ENCODE measurements around the gene AP1G1.

Gene AP1G1

DNA sequence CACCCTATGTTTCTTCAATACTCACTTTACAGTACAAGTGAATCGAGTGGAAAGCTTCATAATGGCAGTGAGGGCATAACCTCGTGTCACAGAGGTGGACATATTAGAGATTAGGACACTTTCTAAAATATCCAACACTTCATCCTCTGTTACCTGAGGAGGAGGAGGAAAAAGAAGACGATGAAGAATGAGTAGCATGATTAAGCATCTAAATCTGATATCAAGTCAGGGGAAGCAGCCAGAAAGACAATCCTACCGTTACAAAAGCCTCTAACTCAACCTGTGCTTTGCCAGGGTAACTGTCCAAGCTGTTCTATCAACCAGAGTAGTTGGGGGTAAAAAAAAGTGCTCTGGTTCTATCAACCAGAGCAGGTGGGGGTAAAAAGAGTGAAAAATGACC is 60.4 kb downstream of the AP1G1 start:
- no peak for DNase-seq

DNA sequence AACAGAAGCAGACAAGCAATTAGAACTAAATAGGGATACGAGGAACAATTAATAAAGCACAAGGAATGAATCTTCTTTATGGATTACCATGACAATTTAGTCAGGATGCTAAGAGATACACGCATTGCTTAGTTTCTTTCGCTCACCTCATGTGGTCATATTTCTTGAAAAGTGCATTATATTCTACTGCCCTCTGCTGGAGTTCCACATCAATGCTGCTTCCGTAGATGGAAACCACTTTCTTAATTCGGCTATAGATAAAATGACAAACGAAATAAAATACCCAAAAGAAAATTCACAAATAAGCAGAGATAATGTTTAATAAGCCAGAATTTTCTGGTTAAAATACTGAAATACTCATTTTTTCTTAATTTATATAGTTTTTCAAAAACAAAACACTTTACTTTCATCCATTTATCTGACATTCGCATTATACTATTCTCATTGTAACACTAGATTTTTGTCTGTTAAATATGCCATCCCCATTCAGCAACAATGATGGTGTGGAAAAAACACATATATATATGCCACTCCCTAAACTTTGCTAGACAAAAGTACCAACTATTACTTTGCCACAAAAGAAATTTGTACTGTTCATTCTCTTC is 62.1 kb downstream of the AP1G1 start:
- DNase-seq, result peak; percentile 60

DNA sequence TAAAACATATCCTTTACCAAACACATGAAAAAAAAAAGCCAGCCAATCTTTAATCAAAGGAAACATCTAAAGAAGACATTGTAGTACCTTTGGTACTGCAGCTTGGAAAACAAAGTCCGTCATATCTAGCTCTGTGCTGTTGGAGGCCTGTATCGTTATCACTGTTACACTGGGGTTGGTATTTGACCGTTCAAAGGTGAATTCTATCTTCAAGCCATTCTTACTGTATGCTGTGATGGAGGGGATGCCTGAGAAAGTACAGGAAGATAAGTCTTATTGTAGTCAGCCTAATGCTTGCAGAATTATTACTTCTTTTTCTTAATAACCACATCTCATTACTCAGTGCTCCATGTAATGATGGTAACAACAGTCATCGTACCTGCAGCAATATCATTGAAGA is 69.8 kb downstream of the AP1G1 start:
- no peak for DNase-seq

DNA sequence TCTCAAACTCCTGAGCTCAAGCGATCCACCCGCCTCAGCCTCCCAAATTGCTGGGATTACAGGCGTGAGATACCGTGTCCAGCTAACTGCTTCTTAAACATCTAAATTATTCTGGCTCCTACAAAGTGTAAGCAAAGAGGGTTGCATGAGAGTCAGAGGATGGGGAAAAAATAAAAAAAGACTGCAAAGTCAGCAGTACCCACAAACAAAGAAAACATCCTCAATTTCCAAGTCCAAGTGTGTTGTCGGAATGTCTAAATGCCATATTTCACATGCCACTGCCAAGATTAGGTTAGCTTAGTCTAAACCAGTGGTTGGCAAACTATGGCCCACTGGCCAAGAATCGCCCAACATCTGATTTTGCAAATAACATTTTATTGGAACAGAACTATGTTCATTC is 71.1 kb downstream of the AP1G1 start:
- DNase-seq, result no peak

DNA sequence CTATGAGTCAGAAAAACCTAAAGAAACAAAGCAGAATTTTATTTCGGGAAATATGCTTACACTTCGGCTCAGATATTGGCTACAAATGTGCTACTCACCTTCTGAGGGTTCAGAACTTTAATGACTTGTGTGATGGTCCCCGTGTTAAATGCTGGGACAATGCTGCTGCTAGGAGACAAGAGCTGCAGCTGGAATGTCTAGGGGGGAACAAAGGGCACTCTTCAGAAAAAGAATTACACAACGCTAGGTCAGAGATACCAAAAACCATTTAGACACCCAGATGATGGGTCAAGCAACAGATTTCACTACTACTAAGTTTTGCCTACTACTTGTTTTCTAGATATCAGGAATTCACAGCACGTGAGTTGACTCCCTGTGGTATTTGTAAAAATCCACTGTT is 74.1 kb downstream of the AP1G1 start:
- no peak for DNase-seq

DNA sequence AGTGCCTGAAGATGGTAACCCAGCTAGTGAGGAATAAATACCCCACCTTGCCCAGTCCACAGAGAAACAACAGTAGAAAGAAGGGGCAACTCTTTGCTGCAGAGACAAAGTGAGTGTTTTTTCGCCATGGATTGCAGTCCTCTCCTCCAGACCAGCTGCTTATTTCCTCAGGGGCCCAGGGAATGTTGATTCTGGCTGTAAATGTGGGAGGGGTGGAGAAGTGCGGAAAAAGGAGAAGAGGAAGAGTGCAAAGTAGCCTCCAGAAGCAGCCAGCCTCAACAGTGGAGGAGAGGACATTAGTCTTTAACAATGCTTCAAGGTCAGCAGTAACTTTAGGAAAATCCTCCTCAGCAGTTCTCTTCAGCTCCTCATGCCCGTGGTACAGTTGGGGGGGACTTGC is 76.0 kb downstream of the AP1G1 start:
- DNase-seq, result no peak

DNA sequence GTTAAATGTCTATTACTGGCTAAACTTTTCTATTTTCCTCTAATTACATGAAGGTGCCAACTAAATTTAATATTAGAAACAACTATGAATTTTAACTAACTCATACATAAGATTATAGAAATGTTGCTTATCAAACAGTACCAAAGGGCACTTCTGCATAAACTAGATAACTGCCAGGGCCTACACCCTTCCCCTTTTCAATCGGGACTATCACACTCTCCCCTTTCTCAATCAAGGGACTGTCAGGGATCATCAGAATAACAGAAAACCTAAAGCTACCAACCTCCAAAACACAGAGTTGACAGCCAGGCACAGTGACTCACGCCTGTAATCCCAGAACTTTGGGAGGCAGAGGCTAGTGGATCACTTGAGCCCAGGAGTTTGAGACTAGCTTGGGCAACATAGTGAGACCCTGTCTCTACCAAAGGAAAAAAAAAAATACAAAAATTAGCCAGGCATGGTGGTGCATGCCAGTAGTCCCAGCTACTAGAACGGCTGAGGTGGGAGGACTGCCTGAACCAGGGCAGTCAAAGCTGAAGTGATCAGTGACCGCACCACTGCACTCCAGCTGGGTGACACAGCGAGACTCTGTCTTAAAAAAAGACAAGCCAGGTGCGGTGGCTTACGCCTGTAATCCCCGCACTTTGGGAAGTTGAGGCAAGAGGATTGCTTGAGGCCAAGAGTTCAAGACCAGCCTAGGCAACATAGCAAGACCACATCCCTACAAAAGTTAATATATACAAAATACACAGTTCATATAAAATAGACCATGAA is 80.9 kb downstream of the AP1G1 start:
- no peak for DNase-seq

DNA sequence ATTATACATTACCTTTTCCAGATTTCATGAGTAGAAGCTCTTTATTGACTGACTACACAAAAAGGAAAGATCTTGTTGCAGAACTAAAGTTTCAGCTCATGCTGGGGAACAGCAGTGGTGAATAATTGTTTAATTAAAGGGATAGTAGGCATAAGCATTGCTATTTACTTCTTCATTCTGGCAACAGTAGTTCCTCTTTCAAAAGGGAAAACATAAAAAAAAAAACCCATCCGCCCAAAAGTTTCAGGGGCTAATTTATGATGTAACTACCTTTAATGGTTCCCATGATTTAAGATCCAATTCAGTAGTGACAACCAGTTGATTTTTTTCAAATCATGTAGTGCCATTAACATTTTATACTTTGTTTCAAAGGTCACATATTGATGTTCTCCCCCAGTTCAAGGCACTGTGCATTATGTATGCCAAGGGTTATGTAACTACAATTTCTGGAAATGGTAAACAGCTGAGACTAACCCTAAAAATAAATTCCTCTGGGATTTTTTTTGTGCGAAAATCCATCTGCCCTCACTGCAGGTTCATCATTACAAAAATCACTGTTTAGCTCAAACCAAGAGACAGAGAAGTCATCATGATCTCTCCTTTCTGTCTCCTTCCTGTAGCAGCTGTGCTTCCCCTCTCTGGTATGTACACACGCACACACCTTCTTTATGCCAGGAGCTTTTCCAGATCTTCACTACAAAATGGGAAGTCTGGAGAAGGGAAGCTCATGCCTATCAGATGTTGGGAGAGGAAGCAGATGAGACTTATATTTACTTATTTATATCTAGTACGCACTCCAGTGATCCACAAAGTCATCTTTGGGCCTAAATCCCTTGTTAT is 81.9 kb downstream of the AP1G1 start:
- no peak for DNase-seq

DNA sequence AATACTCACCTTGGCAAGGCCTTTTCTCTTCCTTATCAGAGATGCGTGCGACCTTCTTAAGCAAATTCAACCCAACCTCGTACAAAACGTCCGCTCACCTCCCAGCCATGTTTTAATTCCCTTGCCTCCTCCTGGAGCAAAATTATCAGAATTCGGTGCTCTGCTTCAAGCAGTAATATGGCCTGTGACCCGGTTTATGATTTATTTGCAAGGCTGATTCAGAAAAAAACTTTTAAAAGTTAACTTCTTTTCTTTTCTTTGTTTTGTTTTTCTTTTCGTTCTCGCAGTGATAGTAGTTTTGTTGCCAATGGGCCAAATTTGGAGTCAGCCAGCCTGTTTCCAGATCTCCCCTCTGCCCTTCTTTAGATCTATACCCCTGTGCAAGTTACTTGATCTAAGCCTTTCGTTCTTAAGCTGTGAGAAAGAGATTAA is 84.3 kb downstream of the AP1G1 start, which contains the start of gene PHLPP2:
Gene PHLPP2, minus strand, starts transcription at position 382 of the 432 bp plus-strand sequence. CDS start 9,906 bp downstream, outside the sequence.
- no peak for DNase-seq

DNA sequence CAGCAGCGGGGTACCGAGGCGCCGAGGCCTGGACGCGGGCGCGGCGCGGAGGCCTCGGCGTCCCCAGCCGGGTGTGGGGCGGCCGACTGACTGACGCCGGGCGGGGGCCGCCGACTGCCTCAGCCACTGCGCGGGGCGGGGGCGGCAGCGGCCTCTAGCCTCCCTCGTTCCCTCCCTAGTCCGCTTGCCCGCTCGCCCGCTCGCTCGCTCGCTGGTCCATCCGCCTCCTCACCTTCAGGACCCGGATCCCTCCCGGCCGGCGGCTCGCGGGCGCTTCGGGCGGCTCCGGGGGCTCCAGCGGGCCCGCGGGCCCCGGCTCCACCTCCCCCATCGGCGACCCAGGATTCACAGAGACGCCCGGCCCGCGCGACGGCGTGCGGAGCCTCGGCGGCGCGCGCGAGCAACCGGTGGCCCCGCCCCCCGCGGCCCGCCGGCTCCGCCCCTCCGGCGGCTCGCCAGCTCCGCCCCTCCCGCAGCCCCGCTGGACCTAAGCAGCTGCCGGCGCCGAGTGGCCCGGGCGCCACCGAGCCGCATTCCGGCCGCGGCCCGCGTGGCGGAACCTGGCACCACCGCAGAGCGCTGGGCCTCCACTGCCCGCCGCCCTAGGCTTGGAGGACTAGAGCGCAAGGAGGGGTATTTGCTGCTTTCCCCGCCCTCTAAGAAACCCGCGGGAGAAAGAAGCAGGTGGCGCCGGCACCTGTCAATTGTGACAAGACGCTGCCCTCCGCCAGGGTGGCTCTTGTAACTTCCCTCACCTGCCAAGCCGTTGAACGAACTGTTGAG is 84.9 kb downstream of the AP1G1 start:
- peak; percentile 88 for DNase-seq

DNA sequence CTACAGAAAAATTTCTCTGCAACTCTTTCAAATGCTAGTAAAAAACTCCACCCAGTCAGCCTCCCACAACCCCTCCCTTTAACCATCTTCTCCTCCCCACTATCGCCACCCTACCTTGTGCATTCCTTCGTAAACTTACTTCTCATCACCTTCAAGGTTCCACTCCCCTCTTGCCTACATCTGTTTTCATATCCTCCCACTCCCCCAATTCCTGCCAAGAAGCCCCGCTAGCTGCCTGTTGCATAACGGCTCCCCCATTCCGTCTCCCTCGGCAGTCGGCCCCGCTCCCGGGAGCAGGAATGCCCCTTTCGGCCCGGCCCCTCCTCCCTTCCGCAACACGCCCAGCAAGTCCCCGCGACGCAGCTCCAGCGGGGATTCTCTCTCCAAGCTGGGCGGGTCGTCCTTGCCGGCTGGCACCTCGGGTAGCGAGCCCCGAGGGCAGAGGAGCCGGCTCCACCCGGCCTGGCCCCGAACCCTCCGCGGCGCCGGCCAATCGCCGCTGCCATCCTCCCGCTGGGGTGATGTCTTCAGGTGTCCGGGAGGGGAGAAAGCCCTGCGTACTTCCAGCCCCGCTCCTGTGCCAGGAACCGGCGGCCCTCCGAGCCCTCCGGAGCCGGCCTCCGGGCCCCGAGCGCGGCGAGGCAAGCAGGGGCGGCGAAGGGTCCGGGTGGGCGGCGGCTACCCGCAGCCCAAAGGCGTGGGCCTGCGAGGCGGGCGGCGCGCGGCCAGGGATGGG is 85.7 kb downstream of the AP1G1 start:
- DNase-seq, result peak; percentile 90

DNA sequence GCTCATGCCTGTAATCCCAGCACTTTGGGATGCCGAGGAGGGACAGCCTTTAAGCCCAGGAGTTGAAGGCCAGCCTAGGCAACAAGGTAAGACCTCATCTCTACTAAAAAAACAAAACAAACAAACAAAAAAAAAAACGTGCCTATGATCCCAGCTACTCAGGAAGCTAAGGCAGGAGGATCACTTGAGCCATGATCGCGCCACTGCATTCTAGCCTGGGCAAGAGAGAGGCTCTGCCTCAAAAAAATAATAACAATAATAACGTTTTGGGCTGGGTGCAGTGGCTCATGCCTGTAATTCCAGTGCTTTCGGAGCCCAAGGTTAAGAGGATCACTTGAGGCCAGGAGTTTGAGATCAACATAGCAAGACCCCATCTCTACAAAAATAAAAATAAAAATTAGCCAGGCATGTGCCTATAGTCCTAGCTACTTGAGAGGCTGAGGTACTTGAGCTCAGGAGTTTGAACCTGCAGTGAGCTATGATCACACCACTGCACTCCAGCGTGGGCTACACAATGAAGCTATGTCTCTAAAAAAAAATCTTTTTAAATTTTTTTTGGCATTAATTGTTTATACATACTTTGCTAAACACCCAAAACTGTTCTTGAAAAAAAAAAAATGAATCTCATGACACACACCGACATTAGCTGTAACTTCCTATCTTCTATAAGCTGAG is 87.4 kb downstream of the AP1G1 start:
- no peak for DNase-seq

DNA sequence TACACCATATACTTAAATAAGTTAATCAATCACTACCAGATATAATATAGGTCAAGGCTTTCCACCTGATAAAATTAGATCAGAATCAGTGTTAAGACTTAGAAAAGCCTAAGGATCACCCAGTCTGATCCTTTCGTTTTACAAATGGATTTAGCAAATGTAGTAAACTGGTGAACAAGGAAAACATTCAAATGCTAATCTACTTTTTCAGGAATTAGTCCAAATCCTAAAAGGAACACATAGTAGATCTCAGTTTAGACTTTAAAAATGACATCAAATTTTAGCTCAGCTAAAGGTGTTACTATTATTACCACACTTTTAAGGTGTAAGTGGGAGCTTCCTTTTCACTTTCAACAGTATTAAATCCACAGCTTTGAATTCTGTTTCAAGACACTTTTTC is 96.1 kb downstream of the AP1G1 start:
- no peak for DNase-seq

DNA sequence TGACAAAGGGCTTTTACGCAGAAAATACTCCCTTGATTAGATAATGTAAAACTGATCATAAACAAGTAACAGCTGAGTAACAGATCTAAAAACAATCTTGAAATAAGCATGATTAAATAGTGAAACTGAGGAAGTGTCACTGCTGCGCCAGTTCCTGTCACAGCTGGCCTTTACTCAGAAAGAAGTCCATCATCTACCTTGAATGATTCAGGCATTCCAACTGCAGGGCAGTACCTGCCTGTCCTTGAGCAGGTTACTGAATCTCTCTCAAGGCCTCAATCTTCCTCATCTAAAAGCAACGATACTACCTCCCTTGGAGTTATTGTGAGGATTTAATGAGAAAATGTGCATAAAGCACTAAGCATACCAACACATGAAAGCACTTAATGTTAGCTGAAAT is 96.8 kb downstream of the AP1G1 start:
- no peak for DNase-seq

DNA sequence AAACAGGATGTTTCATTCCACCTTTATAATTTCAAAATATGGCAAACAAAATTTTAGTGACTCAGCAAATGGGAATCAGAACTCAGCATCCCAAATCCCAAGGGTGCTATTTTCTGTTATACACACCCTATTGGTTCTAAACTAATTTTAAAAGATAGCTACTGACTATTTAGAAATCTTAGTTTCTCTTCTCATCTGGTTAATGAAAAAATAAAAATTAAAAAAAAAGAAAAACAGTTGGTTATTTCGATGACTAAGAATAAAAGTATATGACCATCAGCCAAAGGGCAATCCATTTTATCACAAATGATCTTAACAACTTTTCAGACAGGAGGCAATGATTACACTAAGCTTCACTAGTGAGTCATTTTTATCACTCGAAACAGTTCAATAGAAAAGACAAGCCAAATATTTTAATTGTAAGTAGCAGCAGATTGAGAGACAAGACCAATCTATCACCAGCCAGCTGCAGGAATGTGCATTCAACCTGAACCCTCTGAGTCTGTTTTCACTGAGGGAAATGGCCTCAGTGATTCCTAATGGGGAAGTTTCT is 99.3 kb downstream of the AP1G1 start:
- DNase-seq, result no peak

DNA sequence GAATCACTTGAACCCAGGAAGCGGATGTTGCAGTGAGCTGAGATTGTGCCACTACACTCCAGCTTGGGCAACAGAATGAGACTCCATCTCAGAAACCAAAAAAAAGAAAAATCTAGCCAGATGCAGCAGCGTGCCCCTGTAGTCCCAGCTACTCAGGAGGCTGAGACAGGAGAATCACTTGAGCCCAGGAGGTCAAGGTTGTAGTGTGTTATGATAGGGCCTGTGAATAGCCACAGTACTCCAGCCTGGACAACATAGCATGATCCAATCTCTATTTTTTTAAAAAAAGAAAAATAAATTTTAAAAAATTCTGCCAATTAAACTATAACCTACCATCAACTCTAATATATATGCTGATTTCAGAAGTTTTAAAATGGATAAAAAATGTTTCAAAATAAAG is 99.9 kb downstream of the AP1G1 start:
- DNase-seq, result no peak

DNA sequence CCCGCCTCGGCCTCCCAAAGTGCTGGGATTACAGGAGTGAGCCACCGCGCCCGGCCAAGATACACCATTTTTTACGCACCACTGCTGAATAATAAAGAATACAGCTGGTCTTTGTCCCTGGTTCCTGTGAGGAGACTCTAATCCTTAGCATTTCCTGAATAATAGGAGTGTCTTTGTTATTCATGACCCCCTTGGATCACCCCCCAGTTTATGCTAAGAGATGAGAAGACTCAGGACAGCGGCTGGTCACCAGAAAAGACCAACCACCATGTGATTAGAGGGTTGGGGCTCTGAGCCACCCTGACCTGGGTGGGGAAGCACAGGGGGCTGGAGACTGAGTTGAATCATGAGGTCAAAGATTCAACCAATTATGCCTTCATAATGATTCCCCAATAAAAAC is 101.4 kb downstream of the AP1G1 start:
- DNase-seq, result no peak

DNA sequence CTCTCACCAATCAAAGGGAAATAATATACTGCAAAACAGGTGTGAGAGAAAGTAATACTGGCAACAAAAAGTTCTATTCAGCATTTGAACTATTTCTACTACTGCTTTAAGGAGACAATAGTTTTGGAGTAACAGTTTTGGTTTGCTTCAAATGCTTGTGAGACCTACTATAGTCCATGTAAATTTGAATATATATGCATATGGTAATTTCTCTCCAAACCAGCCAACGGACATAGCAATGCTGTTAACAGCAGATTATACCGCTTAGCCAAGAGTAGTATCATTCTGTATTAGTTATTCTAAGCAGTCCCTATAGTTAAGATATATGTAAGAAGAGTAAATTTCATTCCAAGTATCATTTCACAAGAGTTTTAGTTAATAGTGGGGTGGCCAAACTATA is 102.6 kb downstream of the AP1G1 start:
- no peak for DNase-seq

DNA sequence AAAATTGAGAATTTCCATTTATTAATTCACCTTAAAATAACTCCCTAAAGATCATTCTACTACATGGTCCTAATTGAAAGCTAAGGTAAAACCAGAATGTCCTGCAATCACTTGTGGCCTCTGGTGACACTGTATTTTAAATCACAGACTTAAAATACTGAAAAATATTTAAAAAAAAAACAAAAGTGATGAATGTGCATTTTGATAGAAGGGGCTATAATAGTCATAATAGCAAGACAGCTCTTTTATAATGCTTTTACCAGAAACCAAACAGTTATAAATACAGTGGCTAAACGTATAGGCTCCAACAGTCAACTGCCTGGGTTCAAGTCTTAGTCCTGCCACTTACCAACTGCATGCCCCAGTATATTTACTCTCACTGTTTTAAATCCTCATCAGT is 105.3 kb downstream of the AP1G1 start:
- no peak for DNase-seq

DNA sequence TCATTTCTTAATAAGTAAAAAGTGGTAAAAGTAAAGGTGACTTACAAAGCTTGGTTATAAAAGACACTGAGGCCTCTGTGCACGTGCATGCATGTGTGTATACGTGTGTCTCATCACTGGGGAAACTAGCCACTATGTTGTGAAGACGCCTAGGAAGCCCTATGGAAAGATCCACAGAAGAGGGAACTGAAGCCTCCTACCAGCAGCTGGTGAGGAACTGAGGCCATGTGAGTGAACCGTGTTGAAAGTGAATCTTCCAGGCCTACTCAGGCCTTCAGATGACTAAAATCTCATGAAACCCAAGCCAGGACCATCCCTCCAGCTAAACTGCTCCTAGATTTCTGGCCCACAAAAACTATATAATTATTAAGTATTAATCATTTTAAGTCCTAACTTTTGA is 107.8 kb downstream of the AP1G1 start:
- DNase-seq, result no peak

DNA sequence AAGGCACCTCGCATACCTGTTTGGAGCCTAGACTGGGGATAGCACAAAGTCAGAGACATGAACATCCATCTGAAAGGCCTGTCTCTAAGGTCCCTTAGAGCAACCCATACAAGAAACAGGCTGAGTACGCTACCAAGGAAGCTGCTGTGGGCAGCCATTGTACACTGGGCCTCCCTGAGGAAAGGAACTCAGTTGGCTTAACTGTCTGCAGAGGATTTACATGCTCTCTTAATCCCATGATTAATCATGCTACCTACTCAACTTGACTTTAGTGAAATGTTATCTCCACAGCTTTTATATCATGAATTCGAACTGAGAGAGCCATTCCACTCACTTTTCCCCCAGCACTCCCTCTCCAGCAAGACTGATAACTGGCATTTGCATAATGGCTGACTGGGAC is 110.1 kb downstream of the AP1G1 start:
- no peak for DNase-seq

All from eye (tissue), 1 donor.